A549 treated with GW870086 at 1 μM for 4 hours (cell line): ENCODE data around the gene HS3ST5. TPM values are rescaled to one million over a fixed set of nuclear protein-coding genes. Genes with fewer than 3 reads are reported as not detected.

ENCODE experiments used
- total RNA-seq: library from RNA; stranded (reverse); fragments of 200-300 nt; extraction: Qiagen RNA extraction; gene quantifications from 5 replicates; pipeline ENCODE4 v1.2.3, GENCODE V29; 2022; ENCODE audit warnings: low read depth

HS3ST5 gene
- total RNA-seq: not detected in 5 replicates

GRCh38 chr6:114342826-114343781, at the start of gene HS3ST5:
Gene HS3ST5, minus strand, starts transcription at chr6:114343023. Its CDS starts 280,178 bp downstream, at chr6:114062845.

